HL-60 (cell line): ENCODE results near the gene REXO1.

Source experiments
- DNase-seq, 2 experiments: peaks; one replicate each; pipeline ENCODE4 v3.0.0-alpha.2; 2010 to 2020; ENCODE audit warnings: low read depth in 1 of 2, low spot score in 1 of 2
- H3K27ac ChIP-seq: fragments of 250-450 bp; sonication (Bioruptor Pico); replicated peaks from 2 replicates; pipeline ENCODE4 v1.5.1; 2020; ENCODE audit warnings: mild to moderate bottlenecking, moderate library complexity
- H3K27me3 ChIP-seq: fragments of 250-450 bp; sonication (Bioruptor Pico); 2 replicates; pipeline ENCODE4 v1.5.1; 2021; ENCODE audit warnings: mild to moderate bottlenecking, moderate library complexity; ENCODE audit not compliant: insufficient read depth, poor library complexity, severe bottlenecking
- H3K4me3 ChIP-seq: replicated peaks from 2 replicates; pipeline ENCODE4 v1.5.1; 2011; ENCODE audit warnings: mild to moderate bottlenecking, control low read depth, low read length; ENCODE audit not compliant: insufficient read depth
- CTCF ChIP-seq: IDR thresholded peaks from one replicate; pipeline ENCODE4 v1.5.1; 2011; ENCODE audit warnings: low read length, control low read depth, inconsistent platforms; ENCODE audit not compliant: insufficient read depth
- GABPA ChIP-seq: IDR thresholded peaks from 2 replicates; pipeline ENCODE4 v1.6.1; 2012; ENCODE audit warnings: low read depth
- POLR2AphosphoS5 ChIP-seq: IDR thresholded peaks from 2 replicates; pipeline ENCODE4 v1.6.1; 2012; ENCODE audit warnings: low read depth
- REST ChIP-seq: IDR thresholded peaks from 2 replicates; pipeline ENCODE4 v1.6.1; 2012; ENCODE audit warnings: low read depth; ENCODE audit not compliant: insufficient replicate concordance
- SPI1 ChIP-seq: IDR thresholded peaks from 2 replicates; pipeline ENCODE4 v1.6.1; 2012; ENCODE audit warnings: low read depth, mild to moderate bottlenecking, borderline replicate concordance

REXO1 gene

DNA sequence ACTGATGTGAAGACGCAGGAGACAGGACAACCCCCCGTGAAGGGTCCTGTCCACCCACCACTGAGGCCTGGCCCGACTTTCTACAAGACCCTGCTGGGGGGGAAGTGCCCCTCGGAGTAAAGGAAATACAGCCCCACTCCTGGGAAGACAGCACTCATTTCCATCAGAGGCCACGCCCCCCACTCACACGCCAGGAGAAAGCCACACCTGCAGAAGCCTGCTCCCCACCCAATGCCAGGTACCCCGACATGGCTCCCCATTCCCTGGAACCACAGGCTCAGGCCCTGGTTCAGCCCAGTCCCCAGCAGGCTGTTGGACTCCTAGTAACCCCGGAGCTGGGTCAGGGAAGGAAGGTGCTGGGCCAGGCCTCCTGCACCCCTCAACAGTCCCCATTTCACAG, 25.3 kb downstream of the REXO1 start:
- H3K27ac ChIP-seq = no peak overlapping the region
- no peak for DNase-seq
- no peak overlapping the region for H3K4me3 ChIP-seq
- no peak for TF ChIP-seq POLR2AphosphoS5
- TF ChIP-seq REST = no peak
- TF ChIP-seq GABPA = no peak
- TF ChIP-seq CTCF = no peak
- TF ChIP-seq SPI1 = no peak
- no peaks in the 10 kb centered on the region for H3K27me3 ChIP-seq

GRCh38 chr19:1822210-1822609, 26.1 kb downstream of the REXO1 start:
- H3K27ac ChIP-seq = no peak overlapping the region
- H3K27me3 ChIP-seq = no peaks in the 10 kb centered on the region
- DNase-seq = no peak
- TF ChIP-seq CTCF (no peak), SPI1 (no peak), POLR2AphosphoS5 (no peak), REST (no peak), GABPA (no peak)
- no peak overlapping the region for H3K4me3 ChIP-seq

DNA sequence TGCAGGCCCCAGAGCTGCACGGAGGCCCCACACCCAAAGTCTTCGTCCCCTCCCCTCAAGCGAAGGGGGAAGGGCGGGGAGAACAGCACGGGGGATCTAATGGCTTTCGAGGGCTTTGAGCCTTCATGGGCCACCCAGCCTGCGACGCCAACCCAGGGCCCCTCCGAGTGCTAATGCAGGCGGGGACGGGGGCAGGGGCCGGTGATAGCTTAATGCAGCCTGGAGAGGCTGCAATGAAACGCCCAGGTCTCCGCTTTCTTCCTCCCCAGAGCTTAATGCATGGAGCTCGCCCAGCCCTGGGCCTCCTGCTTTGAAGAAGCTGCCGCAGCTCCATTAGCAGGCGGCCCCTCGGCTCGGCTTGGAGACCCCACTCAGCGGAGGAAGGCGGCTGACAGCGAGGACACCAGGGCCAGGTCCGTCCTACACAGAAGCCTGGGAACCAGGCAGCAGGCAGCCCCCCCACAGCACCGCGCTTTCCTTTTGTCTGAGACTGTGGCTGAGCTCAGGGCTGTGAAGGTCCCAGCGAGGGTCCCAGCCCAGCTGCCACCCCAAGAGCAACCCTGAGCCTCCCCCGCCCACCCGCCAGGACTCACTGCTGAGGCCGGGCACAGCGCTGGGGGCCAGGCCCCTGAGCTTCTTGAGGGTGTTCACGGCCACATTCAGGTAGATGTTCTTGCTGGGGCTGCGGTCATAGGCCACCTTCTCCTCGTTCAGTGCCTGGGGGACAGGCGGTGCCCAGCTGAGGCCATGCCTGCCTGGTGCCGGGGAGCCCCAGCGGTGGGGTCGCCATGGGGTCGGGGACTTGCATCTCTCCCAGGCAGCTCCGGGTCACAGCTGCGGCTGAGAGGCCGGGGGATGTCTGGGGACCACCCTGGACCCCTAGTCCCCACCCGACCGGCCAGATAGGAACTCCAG, 28.7 kb downstream of the REXO1 start:
- no peak for TF ChIP-seq GABPA
- TF ChIP-seq SPI1 = no peak
- no peak for TF ChIP-seq POLR2AphosphoS5
- no peak for TF ChIP-seq REST
- no peak for TF ChIP-seq CTCF
- no peaks in the 10 kb centered on the region for H3K27me3 ChIP-seq
- DNase-seq = no peak
- no peak overlapping the region for H3K4me3 ChIP-seq
- H3K27ac ChIP-seq = no peak overlapping the region
